ENCODE results near the gene FRMPD1. TPM values are rescaled to one million over a fixed set of nuclear protein-coding genes. Genes with fewer than 3 reads are reported as not detected.

Gene FRMPD1
- polyA plus RNA-seq, 1 donor from 2014 or later = 0.35 TPM

DNA sequence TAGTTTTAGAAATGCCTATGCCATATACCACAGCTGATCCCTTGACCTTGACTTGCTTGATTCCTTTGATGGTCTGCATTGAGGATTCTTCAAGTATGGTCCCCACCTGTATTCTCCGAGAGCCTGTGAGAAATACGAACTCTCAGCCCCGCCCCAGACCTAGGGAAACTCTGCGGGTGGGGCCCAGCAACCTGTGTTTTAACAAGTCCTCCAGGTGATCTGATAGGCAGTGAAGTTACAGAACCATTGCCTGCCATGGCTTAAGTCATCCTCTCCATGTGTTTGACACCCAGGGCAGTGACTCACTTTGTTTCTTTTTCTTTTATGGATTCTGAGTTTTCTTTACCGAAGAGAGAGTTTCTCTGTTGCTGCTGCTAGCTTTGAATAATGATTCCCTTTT is 18.5 kb downstream of the FRMPD1 start:
- Histone ChIP-seq H3K4me2 (ENCODE audit: low read length) (no peak overlapping the region), H3K9me3 (ENCODE audit: low read length) (no peaks in the 10 kb centered on the region), H2AFZ (ENCODE audit: low read depth, low read length) (no peak overlapping the region), H4K20me1 (ENCODE audit: insufficient read depth) (no peaks in the 10 kb centered on the region), H3K27me3 (ENCODE audit: insufficient read depth, low read depth, low read length) (no peaks in the 10 kb centered on the region), H3K36me3 (ENCODE audit: insufficient read depth, low read length) (no peaks in the 10 kb centered on the region), H3K79me2 (replicated peaks; ENCODE audit: insufficient read depth, low read length) (no peaks in the 10 kb centered on the region), H3K27ac (ENCODE audit: low read length) (no peak overlapping the region), H3K9me2 (ENCODE audit: insufficient read depth, low read length) (no peaks in the 10 kb centered on the region), H3F3A (ENCODE audit: insufficient read depth, low read length, poor library complexity, severe bottlenecking) (no peaks in the 10 kb centered on the region), H3K9ac (ENCODE audit: low read length) (no peak overlapping the region), H3K4me3 (ENCODE audit: low read length) (no peak overlapping the region)
- TF ChIP-seq MXI1 (conservative IDR thresholded peaks at IDR 0.05; ENCODE audit: poor library complexity, severe bottlenecking) (no peak), POLR2AphosphoS5 (IDR thresholded peaks at IDR 0.05) (no peak), SMC3 (conservative IDR thresholded peaks at IDR 0.05; ENCODE audit: poor library complexity) (no peak), RAD21 (conservative IDR thresholded peaks at IDR 0.05) (no peak), TAF1 (IDR thresholded peaks at IDR 0.05; ENCODE audit: low read depth) (no peak), EP300 (conservative IDR thresholded peaks at IDR 0.05; ENCODE audit: poor library complexity, severe bottlenecking) (no peak), EZH2 (IDR thresholded peaks at IDR 0.05; ENCODE audit: borderline replicate concordance, insufficient read depth, low read length, poor library complexity, severe bottlenecking) (no peak)
- TF ChIP-seq, protein P1, sequence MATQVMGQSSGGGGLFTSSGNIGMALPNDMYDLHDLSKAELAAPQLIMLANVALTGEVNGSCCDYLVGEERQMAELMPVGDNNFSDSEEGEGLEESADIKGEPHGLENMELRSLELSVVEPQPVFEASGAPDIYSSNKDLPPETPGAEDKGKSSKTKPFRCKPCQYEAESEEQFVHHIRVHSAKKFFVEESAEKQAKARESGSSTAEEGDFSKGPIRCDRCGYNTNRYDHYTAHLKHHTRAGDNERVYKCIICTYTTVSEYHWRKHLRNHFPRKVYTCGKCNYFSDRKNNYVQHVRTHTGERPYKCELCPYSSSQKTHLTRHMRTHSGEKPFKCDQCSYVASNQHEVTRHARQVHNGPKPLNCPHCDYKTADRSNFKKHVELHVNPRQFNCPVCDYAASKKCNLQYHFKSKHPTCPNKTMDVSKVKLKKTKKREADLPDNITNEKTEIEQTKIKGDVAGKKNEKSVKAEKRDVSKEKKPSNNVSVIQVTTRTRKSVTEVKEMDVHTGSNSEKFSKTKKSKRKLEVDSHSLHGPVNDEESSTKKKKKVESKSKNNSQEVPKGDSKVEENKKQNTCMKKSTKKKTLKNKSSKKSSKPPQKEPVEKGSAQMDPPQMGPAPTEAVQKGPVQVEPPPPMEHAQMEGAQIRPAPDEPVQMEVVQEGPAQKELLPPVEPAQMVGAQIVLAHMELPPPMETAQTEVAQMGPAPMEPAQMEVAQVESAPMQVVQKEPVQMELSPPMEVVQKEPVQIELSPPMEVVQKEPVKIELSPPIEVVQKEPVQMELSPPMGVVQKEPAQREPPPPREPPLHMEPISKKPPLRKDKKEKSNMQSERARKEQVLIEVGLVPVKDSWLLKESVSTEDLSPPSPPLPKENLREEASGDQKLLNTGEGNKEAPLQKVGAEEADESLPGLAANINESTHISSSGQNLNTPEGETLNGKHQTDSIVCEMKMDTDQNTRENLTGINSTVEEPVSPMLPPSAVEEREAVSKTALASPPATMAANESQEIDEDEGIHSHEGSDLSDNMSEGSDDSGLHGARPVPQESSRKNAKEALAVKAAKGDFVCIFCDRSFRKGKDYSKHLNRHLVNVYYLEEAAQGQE (IDR thresholded peaks at IDR 0.05; ENCODE audit: borderline replicate concordance) = no peak
- TF ChIP-seq, protein P2, sequence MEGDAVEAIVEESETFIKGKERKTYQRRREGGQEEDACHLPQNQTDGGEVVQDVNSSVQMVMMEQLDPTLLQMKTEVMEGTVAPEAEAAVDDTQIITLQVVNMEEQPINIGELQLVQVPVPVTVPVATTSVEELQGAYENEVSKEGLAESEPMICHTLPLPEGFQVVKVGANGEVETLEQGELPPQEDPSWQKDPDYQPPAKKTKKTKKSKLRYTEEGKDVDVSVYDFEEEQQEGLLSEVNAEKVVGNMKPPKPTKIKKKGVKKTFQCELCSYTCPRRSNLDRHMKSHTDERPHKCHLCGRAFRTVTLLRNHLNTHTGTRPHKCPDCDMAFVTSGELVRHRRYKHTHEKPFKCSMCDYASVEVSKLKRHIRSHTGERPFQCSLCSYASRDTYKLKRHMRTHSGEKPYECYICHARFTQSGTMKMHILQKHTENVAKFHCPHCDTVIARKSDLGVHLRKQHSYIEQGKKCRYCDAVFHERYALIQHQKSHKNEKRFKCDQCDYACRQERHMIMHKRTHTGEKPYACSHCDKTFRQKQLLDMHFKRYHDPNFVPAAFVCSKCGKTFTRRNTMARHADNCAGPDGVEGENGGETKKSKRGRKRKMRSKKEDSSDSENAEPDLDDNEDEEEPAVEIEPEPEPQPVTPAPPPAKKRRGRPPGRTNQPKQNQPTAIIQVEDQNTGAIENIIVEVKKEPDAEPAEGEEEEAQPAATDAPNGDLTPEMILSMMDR (IDR thresholded peaks at IDR 0.05; ENCODE audit: poor library complexity, severe bottlenecking) = no peak

DNA sequence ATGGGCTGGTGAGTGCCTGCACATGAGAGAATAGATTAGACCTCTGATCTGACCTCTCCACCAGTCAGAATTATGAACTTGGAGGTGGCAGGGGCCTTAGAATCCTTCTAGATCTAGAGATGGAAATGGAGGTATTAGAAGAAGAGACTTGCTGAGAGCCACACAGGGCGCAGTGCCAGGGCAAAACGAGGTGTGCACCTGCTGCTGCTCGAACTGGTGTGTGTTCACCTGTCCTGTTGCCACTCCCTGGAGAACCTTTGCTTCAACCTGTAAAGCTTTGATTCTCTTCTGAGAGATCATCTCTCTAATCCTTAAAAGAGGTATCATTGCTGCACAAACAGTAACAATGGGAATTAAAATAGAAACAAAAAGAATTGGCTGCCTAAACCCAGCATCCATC is 24.9 kb downstream of the FRMPD1 start:
- Histone ChIP-seq H3F3A (ENCODE audit: insufficient read depth, low read length, poor library complexity, severe bottlenecking) (no peaks in the 10 kb centered on the region), H3K9ac (ENCODE audit: low read length) (no peak overlapping the region), H3K4me2 (ENCODE audit: low read length) (no peak overlapping the region), H4K20me1 (ENCODE audit: insufficient read depth) (no peaks in the 10 kb centered on the region), H3K27me3 (ENCODE audit: insufficient read depth, low read depth, low read length) (no peaks in the 10 kb centered on the region), H3K36me3 (ENCODE audit: insufficient read depth, low read length) (no peaks in the 10 kb centered on the region), H3K9me3 (ENCODE audit: low read length) (no peaks in the 10 kb centered on the region), H2AFZ (ENCODE audit: low read depth, low read length) (no peak overlapping the region), H3K9me2 (ENCODE audit: insufficient read depth, low read length) (no peaks in the 10 kb centered on the region), H3K27ac (ENCODE audit: low read length) (no peak overlapping the region), H3K79me2 (replicated peaks; ENCODE audit: insufficient read depth, low read length) (no peaks in the 10 kb centered on the region), H3K4me3 (ENCODE audit: low read length) (no peak overlapping the region)
- TF ChIP-seq MXI1 (conservative IDR thresholded peaks at IDR 0.05; ENCODE audit: poor library complexity, severe bottlenecking) = no peak
- no peak for TF ChIP-seq POLR2AphosphoS5 (IDR thresholded peaks at IDR 0.05)
- TF ChIP-seq TAF1 (IDR thresholded peaks at IDR 0.05; ENCODE audit: low read depth) = no peak
- no peak for TF ChIP-seq SMC3 (conservative IDR thresholded peaks at IDR 0.05; ENCODE audit: poor library complexity)
- TF ChIP-seq EZH2 (IDR thresholded peaks at IDR 0.05; ENCODE audit: borderline replicate concordance, insufficient read depth, low read length, poor library complexity, severe bottlenecking) = no peak
- TF ChIP-seq, protein P1 (IDR thresholded peaks at IDR 0.05; ENCODE audit: borderline replicate concordance) = no peak
- TF ChIP-seq, protein P2 (IDR thresholded peaks at IDR 0.05; ENCODE audit: poor library complexity, severe bottlenecking) = no peak
- TF ChIP-seq RAD21 (conservative IDR thresholded peaks at IDR 0.05) = no peak
- no peak for TF ChIP-seq EP300 (conservative IDR thresholded peaks at IDR 0.05; ENCODE audit: poor library complexity, severe bottlenecking)
